VCaP (cell line): Measurements from ENCODE around the gene PLA2G1B.

Experiments
- H3K27ac ChIP-seq: fragments of 450-650 bp; 2 replicates; pipeline ENCODE4 v1.5.1; 2017
- TF ChIP-seq, protein P1 (sequence below): fragments of 450-650 bp; conservative IDR thresholded peaks from 2 replicates; pipeline ENCODE4 v1.5.1; 2017; ENCODE audit warnings: mild to moderate bottlenecking, moderate library complexity

The PLA2G1B gene

DNA sequence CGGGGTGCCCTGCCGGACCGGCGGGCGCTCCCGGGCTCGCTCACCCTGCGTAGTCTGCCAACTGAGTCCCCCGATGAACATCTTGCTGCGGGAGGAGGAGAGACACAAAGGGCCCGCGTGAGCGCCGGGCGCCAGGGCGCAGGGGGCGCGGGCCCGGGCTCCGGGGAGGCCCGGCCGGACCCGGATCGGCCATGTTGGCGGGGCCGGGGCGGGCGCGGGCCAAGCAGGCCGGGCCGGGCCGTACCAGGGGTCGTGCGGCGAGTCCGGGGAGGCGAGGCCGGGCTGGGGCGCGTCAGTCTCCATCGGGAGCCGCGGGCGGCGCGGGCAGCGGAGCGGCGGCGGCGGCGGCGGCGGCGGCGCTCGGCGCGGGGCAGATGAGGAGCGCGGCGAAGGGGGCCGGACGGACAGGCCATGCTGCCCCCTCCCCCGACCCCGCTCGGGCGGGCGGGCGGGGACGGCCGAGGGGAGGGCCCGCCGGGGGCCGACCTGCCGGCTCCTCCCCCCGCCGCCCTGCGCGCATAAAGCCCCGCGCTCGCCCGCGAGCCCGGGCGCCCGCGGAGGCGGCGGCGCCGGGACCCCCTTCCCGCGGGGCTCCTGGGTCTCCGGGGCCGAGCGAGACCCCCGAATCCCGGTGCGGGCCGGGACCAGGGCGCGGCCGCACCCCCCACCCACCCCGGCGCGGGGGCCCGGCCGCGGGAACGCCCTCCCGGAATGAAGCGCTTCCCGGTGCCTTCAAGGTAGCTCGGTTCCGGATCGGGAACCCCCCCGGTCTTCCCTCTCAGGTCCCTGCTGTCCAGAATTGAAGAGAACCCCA lies 41.4 kb upstream of the PLA2G1B start, which contains the start of gene MSI1:
TSS of gene MSI1 (minus strand) at position 376 of the 814 bp plus-strand sequence. CDS start at position 303, 73 bp downstream.
- peak within 1 kb of the TSS; percentile 87; the same call in 1 of the 2 replicates for H3K27ac ChIP-seq

DNA sequence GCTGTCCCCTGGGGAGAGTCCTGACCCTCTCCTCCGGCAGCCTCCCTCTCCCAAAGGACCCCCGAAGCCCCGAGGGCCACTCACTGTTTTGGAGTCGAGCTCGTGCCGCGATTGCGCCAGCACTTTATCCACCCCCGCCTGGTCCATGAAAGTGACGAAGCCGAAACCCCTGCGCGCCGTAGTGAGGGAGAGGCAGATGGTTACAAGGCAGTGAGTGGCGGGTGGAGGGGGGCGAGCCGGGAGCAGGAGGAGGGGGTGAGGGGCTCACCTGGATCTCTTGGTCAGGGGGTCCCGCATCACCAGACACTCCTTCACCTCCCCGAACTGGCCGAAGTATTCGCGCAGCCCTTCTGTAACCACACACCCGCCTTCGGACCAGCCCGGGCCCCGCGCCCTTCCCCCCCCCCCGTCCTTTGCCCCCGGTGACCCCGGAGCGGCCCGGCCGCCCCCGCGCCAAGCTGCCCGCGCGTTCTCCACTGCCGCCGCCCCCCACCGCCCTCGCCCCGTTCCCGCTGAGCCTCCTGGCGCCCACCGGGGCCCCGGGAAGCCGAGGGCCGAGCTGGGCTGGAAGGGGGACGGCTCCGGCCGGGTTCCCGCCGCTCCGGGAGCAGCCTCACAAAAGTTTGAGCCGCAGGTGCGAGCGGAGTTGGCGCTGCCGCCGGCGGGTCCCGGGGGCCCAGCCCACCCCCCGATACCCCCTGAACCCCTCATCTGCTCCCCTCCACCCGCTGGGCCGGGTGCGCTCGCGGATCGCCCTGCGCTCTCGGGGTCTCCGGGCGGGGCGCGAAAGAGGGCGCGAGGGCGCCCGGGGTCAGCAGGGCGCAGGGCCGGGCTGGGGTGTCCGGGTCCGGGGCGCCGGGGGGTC lies 40.6 kb upstream of the PLA2G1B start:
- peak overlapping the region; percentile 87; the same call in 1 of the 2 replicates for H3K27ac ChIP-seq
- TF ChIP-seq, protein P1, sequence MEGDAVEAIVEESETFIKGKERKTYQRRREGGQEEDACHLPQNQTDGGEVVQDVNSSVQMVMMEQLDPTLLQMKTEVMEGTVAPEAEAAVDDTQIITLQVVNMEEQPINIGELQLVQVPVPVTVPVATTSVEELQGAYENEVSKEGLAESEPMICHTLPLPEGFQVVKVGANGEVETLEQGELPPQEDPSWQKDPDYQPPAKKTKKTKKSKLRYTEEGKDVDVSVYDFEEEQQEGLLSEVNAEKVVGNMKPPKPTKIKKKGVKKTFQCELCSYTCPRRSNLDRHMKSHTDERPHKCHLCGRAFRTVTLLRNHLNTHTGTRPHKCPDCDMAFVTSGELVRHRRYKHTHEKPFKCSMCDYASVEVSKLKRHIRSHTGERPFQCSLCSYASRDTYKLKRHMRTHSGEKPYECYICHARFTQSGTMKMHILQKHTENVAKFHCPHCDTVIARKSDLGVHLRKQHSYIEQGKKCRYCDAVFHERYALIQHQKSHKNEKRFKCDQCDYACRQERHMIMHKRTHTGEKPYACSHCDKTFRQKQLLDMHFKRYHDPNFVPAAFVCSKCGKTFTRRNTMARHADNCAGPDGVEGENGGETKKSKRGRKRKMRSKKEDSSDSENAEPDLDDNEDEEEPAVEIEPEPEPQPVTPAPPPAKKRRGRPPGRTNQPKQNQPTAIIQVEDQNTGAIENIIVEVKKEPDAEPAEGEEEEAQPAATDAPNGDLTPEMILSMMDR = no peak

More for the DNA sequence above, 41.4 kb upstream of the PLA2G1B start, which contains the start of gene MSI1:
- TF ChIP-seq, protein P1 = no peak

DNA sequence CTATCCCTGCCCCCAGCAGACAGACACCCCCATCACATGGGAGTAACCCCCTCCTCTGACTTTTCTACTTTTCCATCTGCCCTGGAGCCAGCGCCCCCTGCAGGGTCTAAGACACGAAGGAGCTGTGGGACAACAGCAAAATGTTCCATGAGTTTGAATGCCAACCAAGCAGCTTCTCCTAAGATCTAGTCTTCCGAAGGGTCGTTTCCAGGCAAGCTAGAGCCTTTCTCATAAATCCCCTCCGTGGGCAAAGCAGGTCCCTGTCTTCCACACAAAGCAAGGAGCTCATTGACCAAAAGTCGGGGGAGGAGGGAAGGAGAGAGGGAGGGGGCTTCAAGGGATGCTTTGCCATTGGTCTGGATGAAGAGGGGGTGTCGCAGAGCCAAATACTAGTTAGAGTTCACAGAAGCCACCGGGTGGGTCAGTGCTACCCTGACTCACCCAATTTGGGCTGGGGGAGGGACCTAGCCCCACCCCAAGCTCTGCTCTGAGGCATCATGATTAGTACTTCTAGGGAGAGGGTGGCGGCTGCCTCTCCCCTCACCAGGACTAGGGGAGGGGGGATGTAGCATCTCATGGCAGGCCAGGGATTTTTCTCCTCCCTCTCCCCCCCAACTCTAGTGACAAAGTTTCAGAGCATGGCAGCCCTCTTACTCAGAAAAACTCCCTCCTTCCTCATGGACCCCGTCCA lies 39.8 kb upstream of the PLA2G1B start:
- TF ChIP-seq, protein P1 = peak; percentile 67
- peak overlapping the region; percentile 87; the same call in 1 of the 2 replicates for H3K27ac ChIP-seq

DNA sequence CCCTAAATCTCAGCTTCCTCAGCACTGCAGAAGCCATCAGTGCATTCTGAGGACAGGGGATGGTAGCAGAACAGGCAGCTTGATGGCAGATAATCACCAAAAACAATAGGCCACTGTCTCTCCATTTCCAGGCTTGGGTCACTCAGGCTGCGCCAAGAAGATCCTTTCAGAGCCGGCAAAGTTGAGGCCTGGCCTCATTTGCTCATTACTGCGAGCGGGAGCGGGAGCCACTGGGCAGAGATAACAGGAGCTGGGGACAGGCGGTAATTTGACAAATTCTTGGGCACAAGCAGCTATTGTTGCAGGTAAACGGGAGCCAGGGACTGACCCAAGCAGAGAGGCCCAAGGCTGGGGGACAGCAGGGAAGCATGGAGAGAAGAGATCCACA lies 39.3 kb upstream of the PLA2G1B start:
- no peak overlapping the region for H3K27ac ChIP-seq
- TF ChIP-seq, protein P1 = no peak

DNA sequence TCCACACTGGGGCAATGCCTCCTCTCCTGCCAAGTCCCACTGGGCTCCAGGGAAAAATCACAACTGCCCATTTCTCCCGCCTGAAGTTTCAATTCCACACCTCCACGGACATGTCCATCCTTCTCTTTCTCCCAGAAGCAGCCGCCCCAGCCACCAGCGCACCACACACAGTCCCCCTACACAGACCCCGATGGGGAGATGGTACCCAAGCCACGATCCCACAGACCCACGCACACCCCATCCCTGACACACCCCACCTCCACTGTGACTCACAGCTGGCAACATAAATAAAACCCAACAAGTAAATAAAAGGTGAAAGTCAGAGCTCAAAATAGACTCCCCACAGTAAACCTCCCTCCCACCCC lies 38.7 kb upstream of the PLA2G1B start:
- no peak overlapping the region for H3K27ac ChIP-seq
- TF ChIP-seq, protein P1 = no peak

DNA sequence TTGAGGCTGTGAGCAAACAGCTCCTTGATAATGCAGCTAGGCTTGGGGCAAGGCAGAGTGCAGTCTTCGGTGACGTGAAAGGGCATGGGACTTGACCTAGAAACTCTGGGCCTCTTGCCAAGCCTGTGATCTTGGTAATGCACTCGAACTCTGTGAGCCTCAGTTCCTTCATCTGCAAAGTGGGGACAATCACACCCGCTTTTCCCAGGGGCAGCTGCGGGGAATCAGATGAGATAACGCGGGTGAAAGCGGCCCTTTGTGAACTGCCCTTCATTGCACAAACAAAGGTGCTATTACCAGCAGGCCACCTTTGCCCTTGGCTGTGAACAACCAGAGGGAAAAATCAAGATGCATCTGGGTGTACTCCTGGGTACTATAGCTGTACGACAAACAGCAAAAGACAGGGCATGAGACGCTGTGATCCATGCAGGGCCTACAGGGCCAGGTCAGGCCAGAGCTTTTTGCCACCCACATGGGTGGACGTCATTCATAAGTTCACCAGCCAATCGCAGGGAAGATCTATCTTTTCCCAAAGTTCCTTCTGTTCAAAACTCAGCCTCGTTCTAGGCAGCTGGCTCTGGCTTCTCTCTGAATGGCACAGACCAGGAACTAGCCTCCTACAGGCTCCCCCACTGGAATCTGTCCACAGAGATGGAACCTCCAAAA lies 38.2 kb upstream of the PLA2G1B start:
- no peak overlapping the region for H3K27ac ChIP-seq
- TF ChIP-seq, protein P1 = no peak
